ENCODE results near the gene USP24. TPM values are rescaled to one million over a fixed set of nuclear protein-coding genes. Genes with fewer than 3 reads are reported as not detected.

USP24 gene
- total RNA-seq, 1 donor from 2014 or later = 30.8 TPM

DNA sequence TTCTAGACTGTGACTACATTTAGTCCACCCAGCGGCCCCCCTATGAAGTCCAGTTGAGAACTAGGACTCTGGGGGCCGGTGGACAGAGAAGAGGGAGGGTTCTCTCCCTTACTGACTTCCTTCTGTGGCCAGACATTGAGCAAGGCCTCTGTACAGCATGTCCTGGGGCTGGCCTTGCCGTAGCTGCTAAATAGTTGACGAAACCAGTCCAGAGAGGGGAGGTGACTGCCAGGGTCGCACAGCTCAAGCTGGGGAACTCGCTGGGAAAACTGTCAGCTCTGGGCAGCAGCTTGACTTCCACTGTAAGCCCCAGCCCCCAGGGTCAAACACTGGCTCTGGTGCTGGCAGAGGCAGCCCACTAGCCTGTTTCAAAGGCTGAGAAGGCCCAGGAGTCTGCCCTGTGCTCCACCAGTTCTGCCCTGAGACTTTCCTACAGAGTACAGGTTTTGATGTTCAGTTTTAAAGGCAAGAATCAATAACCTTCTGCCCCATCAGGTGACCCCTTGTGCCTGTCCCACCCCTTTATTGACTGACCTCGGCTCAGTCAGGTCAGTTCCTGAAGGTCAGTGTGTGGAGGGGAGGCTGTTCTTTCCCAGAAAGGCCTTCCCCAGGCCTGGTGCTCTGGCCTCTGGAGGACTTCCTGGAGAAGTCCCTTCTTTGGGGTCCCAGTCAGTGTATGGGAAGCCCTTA, 161.8 kb downstream of the USP24 start:
- no peaks in the 10 kb centered on the region for H3K79me2 ChIP-seq (ENCODE audit: insufficient read depth, low read length)
- TF ChIP-seq CTCF (IDR thresholded peaks at IDR 0.05; ENCODE audit: insufficient read depth, low read depth, low read length) (no peak), EZH2 (IDR thresholded peaks at IDR 0.05; ENCODE audit: insufficient read depth, low read length) (no peak)
- no peak overlapping the region for H3K4me3 Mint-ChIP-seq (ENCODE audit: unreplicated experiment)
- no peaks in the 10 kb centered on the region for H3K27me3 ChIP-seq (ENCODE audit: insufficient read depth, low read length)
- H3K27me3 Mint-ChIP-seq (ENCODE audit: low read depth, unreplicated experiment) = peaks cover 24% of the 10 kb centered on the region
- no peak overlapping the region for H3K27ac Mint-ChIP-seq (ENCODE audit: unreplicated experiment)
- no peak overlapping the region for H3K27ac ChIP-seq (ENCODE audit: low read depth, low read length)
- DNase-seq (ENCODE audit: low read depth) (no peak), FAIRE-seq (no peak)
- H3K9ac ChIP-seq (ENCODE audit: low read length) = no peak overlapping the region
- H3K9me3 ChIP-seq (ENCODE audit: insufficient read depth, low read depth, low read length) = no peaks in the 10 kb centered on the region
- H3K9me3 Mint-ChIP-seq (ENCODE audit: unreplicated experiment) = no peaks in the 10 kb centered on the region
- no peaks in the 10 kb centered on the region for H3K36me3 ChIP-seq (ENCODE audit: insufficient read depth, low read length)
- H4K20me1 ChIP-seq (ENCODE audit: insufficient read depth, low read length) = no peaks in the 10 kb centered on the region
- no peaks in the 10 kb centered on the region for H3K36me3 Mint-ChIP-seq (ENCODE audit: low read depth, unreplicated experiment)
- H3K4me3 ChIP-seq (ENCODE audit: insufficient read depth, low read depth, low read length) = no peak overlapping the region
- peaks cover 4% of the 10 kb centered on the region for H3K4me1 Mint-ChIP-seq (ENCODE audit: low read depth, unreplicated experiment)
- no peak overlapping the region for H2AFZ ChIP-seq (ENCODE audit: low read depth, low read length)
- peaks cover 5% of the 10 kb centered on the region for H3K4me1 ChIP-seq (ENCODE audit: insufficient read depth, low read length)
- H3K4me2 ChIP-seq (ENCODE audit: low read length) = no peak overlapping the region

GRCh38 chr1:55052221-55053142, 162.7 kb downstream of the USP24 start:
- Histone ChIP-seq H3K36me3 (ENCODE audit: insufficient read depth, low read length) (no peaks in the 10 kb centered on the region), H3K9ac (ENCODE audit: low read length) (no peak overlapping the region), H3K9me3 (ENCODE audit: insufficient read depth, low read depth, low read length) (no peaks in the 10 kb centered on the region), H2AFZ (ENCODE audit: low read depth, low read length) (no peak overlapping the region), H3K27ac (ENCODE audit: low read depth, low read length) (no peak overlapping the region), H3K4me2 (ENCODE audit: low read length) (no peak overlapping the region), H4K20me1 (ENCODE audit: insufficient read depth, low read length) (no peaks in the 10 kb centered on the region), H3K27me3 (ENCODE audit: insufficient read depth, low read length) (no peaks in the 10 kb centered on the region), H3K4me1 (ENCODE audit: insufficient read depth, low read length) (peaks cover 5% of the 10 kb centered on the region), H3K4me3 (ENCODE audit: insufficient read depth, low read depth, low read length) (no peak overlapping the region), H3K79me2 (ENCODE audit: insufficient read depth, low read length) (no peaks in the 10 kb centered on the region)
- Mint-ChIP-seq H3K27me3 (ENCODE audit: low read depth, unreplicated experiment) (peaks cover 22% of the 10 kb centered on the region), H3K36me3 (ENCODE audit: low read depth, unreplicated experiment) (no peaks in the 10 kb centered on the region), H3K4me3 (ENCODE audit: unreplicated experiment) (no peak overlapping the region), H3K9me3 (ENCODE audit: unreplicated experiment) (no peaks in the 10 kb centered on the region), H3K27ac (ENCODE audit: unreplicated experiment) (no peak overlapping the region), H3K4me1 (ENCODE audit: low read depth, unreplicated experiment) (peaks cover 4% of the 10 kb centered on the region)
- TF ChIP-seq CTCF (IDR thresholded peaks at IDR 0.05; ENCODE audit: insufficient read depth, low read depth, low read length) (no peak), EZH2 (IDR thresholded peaks at IDR 0.05; ENCODE audit: insufficient read depth, low read length) (no peak)
- FAIRE-seq = no peak
- no peak for DNase-seq (ENCODE audit: low read depth)

All from astrocyte (in vitro differentiated cells and primary cell).